Left ventricle myocardium superior (tissue), 1 donor: ENCODE results near the gene AOPEP. TPM values are rescaled to one million over a fixed set of nuclear protein-coding genes. Genes with fewer than 3 reads are reported as not detected.
A peak's percentile ranks its signal among the peaks of the same experiment; 100 is the strongest.

Source experiments
- ATAC-seq: fragments of 200-7000 bp; cut with Tn5 transposase; one replicate; pipeline ENCODE4 v1.9.1; 2020; ENCODE audit warnings: mild to moderate bottlenecking, moderate library complexity
- DNase-seq: peaks from one replicate; pipeline ENCODE4 v3.0.0-alpha.2; 2020
- intact Hi-C: fragments of 100-400 bp; cut with micrococcal nuclease; formaldehyde crosslinking; loops from one replicate; pipeline ENCODE4 v1.11.0; 2022
- total RNA-seq: library from RNA; stranded (reverse); fragmentation: NEBNext Ultra II Directional; extraction: Animal tissue kit (Norgen Biotek cat#: 25700); gene quantifications from one replicate; pipeline ENCODE4 v1.2.1, GENCODE V29; 2021
- donor health status: DM: no; HTN: yes; CAD: no; lungs with severe emphysema.

Gene AOPEP
- total RNA-seq, 1 donor from 2014 or later: 161 TPM

DNA sequence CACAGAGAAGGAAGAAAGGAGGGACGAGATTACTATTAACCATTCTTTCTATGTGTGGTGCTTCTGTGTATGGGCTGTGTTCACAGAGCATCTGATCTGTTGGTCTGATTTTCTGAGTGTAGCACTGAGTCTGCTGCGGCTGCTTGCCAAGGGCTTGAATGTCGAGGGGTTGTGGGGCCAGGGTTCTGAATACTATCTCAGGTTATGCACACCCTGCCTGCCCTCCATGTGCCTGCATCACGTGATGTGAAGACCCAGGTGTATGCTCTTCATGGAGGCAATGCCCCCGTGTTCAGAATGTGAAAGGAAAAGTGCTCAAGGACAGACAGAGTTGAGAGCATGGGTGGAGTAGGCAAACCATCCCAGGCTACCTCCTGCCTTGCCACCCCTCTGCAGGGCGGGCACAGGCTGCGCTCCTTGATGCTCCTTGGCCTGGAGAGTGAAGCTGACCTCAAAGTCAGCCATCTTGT is 336.1 kb downstream of the AOPEP start:
- intact Hi-C loops: no loop called here
- peak; percentile 34 for ATAC-seq

DNA sequence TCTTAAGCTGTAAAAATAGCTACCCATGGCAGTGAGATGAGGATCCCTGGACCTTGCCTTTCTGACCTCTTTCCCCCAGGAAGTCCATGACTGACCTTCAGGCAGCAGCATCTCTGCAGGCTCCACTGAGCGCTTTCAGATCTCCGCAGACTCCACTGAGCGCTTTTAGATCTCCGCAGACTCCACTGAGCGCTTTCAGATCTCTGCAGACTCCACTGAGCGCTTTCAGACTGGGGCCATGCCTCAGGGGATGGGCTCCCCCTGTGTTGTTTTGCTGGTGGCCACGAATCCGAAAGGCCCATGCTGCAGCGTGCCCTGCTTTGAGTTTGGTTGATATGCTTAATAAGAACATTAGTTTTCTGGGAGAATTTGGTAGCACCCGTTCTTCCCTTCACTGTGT is 336.8 kb downstream of the AOPEP start:
- ATAC-seq: peak; percentile 31
- no peak for DNase-seq
- intact Hi-C loops: no loop called here

More for the DNA sequence above, 336.1 kb downstream of the AOPEP start:
- no peak for DNase-seq

DNA sequence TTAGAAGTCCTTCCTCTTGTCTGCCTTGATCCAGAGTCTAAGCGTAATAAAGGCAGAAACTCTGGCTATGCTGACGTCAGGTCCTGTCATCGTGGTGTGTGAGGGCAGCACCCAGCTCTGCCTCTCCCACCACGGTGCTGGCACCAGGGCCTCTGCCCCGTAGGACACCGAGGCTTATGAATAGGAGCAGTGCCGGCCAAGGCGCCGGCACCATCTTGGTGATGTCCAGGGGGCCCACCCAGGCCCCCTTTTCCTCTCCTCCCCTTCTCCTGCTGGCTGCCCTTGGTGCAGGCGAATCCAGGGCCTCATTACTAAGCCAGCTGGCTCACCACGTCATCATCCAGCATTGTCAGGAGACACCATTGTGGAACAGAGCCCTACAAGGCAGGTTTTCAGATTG is 338.7 kb downstream of the AOPEP start:
- DNase-seq (no peak), ATAC-seq (peak; percentile 22)
- intact Hi-C loops: no loop called here

DNA sequence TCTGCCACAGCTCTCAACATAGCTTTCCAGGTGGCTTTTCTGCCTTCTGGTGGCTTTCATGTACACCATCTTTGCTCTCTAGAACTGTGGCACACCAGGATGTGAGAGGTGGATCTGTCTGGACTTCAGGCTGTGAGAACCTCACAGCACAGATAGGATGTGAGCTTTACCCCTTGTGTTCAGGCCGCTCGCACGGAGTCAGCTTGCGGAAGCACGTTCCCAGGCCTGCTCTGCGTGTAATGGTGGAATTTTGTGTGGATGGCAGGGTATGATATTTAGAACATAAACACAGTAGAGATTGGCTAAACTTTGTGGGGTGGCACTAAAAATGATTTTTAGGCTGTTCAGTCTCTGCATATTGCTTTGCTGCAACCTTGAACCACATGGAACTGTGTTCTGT is 340.6 kb downstream of the AOPEP start:
- DNase-seq (no peak), ATAC-seq (no peak)
- intact Hi-C loops: no loop called here

DNA sequence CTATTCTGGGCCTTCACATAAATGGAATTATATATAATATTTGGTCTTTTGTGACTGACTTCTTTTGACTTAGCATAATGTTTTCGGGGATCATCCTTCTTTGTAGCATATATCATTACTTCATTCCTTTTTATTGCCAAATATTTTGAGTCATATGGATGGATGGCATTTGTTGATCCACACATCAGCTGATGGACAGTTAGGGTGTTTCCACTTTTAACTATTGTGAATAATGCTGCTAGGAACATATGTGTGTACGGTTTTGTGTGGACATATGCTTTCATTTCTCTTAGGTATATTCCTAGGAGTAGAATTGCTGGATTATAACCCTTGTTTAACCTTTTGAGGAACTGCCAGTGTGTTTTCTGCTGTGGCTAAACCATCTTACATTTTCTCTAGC is 341.4 kb downstream of the AOPEP start:
- intact Hi-C loops: no loop called here
- ATAC-seq (no peak), DNase-seq (no peak)

DNA sequence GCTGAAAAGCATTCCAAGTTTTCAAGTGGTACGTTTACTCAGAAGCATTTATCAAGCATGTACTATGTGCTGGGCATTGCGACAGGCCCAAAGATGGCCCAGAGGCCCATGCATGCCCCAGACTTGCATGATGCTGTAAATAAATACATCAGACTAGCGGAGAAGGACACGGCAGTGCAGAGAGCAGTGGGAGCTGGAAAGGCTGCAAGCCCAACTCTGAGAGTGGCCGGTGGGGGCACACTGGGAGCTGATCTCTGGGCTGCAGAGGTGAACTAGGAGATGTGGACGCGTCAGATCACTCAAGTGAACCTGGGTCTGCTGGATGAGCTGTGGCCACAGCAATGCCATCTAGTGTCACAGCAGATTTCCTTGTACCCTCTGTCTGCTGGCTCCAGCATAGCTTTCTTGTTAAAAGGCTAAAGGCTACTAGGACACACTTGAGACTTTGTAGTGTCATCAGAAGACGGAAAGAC is 344.1 kb downstream of the AOPEP start:
- intact Hi-C loops: no loop called here
- peak; percentile 52 for DNase-seq
- peak; percentile 58 for ATAC-seq

DNA sequence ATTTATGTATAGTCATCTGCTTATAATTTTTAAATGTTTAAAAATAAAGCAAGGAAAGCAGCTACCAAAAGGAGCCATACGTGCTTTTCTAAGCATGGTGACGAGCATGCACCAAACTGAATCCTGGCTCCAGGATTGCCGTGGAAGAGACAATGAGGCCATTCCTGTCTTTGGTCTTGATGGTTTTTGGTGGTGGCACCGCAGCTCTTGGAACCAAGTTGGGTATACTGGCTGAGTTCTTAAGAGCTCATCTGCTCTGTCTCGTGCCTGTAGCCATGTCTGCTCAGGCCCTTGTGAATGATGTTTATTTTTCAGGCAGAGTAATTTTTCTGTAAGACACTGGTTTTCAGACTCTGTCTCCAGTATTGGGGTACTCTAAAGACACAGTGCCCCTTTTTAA is 345.0 kb downstream of the AOPEP start:
- DNase-seq: no peak
- intact Hi-C loops: no loop called here
- ATAC-seq: no peak

DNA sequence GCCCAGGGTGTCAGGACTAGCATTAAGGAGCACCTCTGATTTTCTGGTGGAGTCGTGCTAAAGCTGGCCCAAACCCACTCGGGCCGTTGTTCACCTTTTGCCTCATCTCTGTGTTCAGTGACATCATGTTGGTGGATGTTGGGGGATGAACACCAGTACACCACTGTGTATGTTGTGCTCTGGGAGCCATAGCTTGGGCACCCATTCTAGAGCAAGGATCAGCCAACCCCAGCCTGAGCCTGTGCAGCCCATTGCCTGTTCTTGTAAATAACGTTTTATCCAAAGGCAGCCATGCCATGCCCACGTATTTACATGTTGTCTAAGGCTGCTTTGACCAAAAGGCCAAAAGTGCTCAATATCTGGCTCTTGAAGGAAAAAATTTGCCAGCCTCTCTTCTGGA is 345.4 kb downstream of the AOPEP start:
- intact Hi-C loops: no loop called here
- DNase-seq (no peak), ATAC-seq (no peak)

DNA sequence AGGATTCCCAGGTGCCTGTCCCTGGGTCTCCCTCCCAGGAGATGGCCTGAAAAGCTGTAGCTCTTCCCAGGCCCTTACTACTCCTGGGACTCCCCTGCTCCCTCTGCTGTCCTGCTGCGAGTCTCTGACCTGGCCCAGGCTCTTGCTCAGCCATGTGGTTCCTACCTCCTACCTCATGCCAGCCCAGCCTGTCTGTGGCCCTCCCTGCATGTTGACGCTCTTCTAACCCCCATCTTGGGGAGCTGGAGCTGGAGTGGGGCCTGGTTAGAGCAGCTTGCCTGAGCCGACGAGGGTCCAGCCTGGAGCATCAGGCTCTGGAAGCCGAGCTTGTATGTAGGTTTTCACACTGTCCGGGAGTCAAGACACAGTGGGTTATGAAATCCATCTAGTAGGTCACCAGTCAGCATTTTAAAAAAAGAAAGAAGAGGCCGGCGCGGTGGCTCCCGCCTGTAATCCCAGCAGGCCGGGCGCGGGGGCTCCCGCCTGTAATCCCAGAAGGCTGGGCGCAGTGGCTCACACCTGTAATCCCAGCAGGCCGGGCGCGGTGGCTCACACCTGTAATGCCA is 346.6 kb downstream of the AOPEP start:
- DNase-seq (peak; percentile 34), ATAC-seq (peak; percentile 11)
- intact Hi-C loops: no loop called here

DNA sequence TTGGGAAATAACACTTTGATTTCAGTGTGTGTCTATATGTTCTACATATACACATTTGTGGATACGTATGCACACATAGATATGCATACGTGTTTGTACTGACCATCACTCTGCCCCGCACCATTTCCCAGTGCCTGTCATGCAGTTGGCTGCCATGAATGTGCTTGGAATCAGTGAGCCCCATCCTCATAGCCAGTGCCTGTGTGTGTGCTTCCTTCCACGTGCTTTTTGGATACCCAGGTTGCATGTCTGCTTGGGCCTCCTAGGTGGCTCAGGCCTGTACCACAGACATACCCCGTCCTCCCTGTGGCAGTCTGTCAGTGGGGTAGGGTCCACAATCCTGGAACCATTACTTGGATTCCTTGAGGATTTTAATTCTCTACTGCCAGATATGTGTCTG is 347.4 kb downstream of the AOPEP start:
- intact Hi-C loops: no loop called here
- peak; percentile 23 for DNase-seq
- peak; percentile 3 for ATAC-seq

DNA sequence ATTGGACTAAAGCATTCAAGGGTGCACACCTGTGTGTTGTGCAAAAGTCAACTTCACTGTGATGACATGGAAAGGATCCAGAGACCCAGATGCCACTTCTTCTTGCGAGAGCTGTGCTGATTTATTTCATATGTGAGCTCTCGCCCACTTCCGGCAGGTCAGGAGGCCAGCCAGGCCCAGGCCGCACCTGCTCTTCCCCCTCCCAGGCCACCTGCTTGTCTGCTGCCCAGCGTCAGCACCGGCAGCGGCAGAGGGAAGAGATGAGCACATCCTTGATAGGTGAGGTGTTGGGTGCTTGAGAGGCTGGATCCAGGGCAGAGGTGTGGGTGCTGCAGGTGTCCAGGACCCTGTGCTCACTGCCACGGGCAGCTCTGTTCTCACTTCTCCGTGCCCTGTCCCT is 348.1 kb downstream of the AOPEP start:
- intact Hi-C loops: no loop called here
- DNase-seq: peak; percentile 24
- ATAC-seq: no peak

DNA sequence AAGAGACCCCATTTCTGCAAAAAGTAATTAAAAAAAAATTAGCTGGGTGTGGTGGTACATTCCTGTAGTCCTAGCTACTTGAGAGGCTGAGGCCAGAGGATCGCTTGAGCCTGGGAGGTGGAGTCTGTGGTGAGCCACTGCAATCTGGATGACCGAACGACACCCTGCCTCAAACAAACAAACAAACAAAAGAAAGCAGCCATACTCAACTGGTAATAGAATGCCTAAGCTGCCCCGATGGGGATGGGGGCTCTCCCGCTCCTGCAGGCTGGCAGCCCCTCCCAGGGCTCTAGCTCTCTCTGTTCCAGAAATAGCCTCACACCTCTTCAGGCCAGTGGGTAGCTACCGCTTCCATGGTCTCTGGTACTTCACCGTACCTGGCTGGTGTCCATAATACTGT is 349.2 kb downstream of the AOPEP start:
- DNase-seq: peak; percentile 28
- intact Hi-C loops: no loop called here
- peak; percentile 40 for ATAC-seq

DNA sequence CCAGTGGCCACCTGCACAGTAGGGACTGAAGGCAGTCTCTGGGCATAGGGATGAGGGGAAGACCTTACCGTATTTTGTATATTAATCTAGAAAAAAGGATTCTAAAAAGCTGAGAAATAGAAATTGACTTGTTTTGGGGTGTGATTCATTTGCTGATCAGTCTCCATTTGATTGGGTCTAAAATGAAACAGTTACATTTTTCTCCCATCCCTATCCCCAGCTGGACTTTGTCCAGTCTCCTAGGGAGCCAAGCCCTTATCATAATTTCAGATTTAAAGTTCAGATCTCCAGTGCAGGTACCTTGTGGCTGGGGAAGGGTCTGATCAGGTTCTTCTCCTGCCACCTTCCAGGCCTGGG is 350.2 kb downstream of the AOPEP start:
- intact Hi-C loops: no loop called here
- ATAC-seq: no peak

DNA sequence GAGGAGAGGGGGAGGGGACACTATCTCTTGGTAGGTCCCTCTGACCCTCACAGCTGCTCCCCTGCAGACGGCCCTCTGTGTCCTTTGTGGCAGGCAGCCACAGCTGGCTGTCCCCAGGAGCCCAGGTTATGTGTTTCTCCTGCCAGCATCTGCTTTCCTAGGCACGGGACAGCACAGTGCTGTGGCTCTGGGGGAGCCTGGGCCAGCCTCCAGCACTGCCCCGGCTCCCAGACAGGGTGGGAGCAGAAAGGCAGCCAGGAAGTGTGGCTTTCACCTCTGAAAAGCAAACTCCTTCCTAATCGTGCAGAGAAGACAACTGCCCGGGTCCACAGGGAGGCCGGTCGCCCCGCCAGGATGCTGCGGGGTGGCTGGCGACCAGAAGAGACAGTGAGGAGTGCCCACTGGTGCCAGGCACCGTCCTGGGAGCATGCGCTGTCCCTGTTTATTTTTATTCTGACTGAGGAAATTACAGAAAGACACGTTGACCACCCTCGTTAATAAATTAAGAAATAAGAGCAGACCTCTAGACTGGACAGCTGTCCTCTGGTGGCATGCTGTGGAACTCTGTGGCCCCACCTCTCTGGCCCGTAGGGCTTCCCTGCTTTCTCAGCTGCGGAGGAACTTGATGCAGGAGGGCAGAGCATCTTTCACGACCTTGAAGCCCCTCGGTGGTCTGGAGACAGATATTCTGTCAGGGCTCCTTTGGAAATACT is 350.7 kb downstream of the AOPEP start:
- ATAC-seq (peak; percentile 35), DNase-seq (peak; percentile 51)
- intact Hi-C loops: no loop called here

More for the DNA sequence above, 350.2 kb downstream of the AOPEP start:
- no peak for DNase-seq

DNA sequence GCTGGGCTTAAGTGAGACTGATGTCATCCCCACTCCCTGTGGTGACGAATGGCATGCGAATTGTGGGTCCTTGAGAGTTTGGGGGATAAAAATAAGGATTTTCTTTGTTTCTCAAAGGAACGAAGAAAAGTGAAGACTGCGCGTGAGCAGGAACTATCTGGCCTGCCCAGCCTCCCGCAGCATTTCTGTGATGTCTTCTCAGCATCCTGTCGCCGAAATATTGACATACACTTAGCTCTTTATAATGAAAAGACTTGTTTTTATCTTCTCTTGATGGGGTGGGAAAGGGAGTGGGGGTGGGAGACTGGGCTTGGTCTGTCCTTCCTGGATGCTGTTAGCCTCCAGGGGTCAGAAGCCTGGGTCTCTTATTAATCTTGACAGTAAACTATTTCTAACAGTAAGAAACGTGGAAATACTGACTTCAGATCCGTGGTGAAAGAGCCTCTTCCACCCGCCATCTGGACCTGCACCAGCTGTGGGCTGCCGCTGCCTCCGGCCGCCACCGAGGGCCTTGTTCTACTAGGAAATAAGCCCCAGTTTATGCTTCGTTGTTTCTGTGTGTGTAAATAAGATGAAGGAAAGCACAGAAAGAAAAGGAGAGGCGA is 351.4 kb downstream of the AOPEP start:
- intact Hi-C loops: no loop called here
- ATAC-seq (peak; percentile 4), DNase-seq (peak; percentile 55)

DNA sequence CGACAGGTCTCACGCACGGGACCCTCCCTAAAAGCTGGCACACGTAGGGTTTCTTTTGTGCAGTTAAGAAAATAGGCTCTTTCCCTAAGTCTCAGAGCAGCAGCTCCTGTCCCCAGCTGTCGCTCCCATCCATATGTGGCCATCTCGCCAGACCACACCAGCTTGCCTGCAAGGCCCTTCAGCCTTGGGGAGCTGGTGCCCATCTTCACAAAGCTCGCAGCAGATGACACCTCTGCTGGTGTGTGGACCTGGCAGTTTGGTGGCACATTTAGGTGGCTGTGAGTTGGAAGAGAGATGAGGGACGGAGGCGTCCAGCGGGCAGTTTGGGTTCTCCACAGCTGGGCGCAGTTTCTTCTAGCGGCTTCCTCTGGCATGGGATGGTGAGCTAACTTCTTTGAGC is 352.0 kb downstream of the AOPEP start:
- DNase-seq (peak; percentile 30), ATAC-seq (no peak)
- intact Hi-C loops: no loop called here

DNA sequence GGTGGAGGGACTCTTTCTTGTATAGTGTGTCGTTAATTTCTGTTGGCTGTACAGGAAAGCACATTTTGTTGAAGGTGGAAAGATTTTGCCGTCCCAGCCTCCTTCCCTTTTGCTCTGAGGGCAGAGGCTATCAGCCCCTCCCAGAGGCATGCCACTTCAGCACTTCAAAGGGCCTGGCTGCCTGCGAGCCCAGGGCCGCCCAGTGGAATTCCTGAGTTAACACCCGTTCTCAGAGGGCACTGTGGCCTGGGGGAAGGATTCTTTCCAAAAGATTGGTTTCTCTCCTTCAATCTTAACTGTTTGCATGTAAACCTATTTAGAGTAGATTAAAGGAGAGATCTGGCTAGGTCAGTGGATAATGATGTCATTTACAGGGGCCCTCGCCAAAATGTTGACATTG is 352.4 kb downstream of the AOPEP start:
- peak; percentile 53 for ATAC-seq
- intact Hi-C loops: no loop called here
- DNase-seq: peak; percentile 67

DNA sequence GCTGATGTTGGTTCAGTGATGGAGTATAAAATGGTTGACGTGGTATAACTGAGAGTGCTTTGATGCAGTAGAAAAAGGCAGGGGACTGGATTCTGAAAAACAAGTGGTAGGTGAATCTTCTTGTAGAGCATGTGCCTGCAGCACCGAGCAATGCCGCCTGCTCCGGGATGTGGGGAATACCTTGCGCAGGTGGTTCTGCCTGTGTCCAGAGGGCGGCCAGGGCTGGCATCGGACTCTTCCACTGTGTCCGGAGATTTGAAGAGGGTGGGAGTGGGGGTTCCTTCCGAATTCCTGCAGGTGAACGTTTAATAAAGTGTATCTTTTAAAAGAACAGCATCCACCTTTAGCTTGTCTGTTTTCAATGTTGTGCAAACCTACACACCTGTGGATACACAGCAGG is 353.0 kb downstream of the AOPEP start:
- DNase-seq (peak; percentile 35), ATAC-seq (no peak)
- intact Hi-C loops: no loop called here

DNA sequence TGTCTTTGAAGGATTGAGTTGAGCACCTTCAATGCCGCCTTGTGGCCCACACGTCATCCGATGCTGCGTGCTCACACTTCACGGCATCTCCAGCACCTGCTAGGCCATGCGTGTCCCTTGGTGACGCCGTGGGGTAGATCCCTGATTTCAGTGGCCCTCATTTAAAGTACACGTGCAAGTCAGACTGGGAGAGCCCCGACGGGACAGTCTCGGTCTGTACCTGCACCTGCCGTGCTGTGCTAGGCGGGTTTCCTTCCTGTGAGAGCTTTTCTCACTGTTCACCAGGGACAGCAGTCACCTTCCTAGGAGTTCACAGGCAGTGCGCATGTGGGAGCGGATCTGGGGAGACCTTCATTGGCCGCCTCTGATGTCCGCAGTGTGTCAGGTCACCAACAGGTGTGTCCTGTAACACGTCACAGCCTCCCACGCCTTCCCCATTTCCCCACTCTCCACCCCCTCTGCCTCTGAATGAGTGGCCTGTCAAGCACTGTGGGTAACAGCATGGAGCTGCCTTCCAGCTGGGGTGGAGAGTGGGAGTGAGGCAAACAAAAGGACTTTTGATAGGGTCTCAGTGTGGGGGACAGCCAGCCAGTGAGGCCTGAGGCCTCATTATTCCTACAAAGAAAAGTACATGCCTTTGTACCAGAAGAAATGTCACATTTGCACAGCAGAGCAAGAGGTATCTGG is 354.6 kb downstream of the AOPEP start:
- intact Hi-C loops: no loop called here
- ATAC-seq (no peak), DNase-seq (peak; percentile 26)

DNA sequence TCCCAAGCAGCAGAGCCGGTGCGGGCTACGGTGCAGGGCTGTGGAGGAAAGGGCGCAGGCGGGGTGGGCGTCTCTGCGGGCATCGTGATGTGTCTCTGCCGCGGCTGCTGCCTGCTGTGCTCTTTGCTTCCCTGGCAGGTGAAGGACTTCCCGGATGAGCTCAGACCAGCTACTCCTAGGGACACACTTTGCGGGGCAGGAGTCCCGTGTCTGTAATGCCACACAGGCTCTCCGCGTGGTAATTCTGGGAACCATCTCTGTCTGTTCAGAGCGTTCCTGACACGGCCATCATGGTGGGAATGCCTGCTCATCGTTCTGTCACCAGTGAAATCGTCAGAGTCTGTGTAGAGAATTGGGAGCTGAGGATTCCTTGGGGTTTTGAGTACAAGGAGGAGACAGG is 355.5 kb downstream of the AOPEP start:
- intact Hi-C loops: no loop called here

More for the DNA sequence above, 355.5 kb downstream of the AOPEP start:
- ATAC-seq (no peak), DNase-seq (peak; percentile 33)
